Erythroblast (primary cell): ENCODE measurements around the gene RGMB.

Experiments
- DNase-seq, 2 experiments: peaks; one replicate each; lab custom pipeline; 2025; lab: John Stamatoyannopoulos, UW
- GATA1 ChIP-seq: IDR thresholded peaks from 2 replicates; pipeline ENCODE4 v1.6.1; 2011; ENCODE audit warnings: low read depth, mild to moderate bottlenecking, control low read depth, low read length, moderate library complexity
- POLR2A ChIP-seq: IDR thresholded peaks from 2 replicates; pipeline ENCODE4 v1.6.1; 2011; ENCODE audit warnings: mild to moderate bottlenecking, low read length

The RGMB gene

DNA sequence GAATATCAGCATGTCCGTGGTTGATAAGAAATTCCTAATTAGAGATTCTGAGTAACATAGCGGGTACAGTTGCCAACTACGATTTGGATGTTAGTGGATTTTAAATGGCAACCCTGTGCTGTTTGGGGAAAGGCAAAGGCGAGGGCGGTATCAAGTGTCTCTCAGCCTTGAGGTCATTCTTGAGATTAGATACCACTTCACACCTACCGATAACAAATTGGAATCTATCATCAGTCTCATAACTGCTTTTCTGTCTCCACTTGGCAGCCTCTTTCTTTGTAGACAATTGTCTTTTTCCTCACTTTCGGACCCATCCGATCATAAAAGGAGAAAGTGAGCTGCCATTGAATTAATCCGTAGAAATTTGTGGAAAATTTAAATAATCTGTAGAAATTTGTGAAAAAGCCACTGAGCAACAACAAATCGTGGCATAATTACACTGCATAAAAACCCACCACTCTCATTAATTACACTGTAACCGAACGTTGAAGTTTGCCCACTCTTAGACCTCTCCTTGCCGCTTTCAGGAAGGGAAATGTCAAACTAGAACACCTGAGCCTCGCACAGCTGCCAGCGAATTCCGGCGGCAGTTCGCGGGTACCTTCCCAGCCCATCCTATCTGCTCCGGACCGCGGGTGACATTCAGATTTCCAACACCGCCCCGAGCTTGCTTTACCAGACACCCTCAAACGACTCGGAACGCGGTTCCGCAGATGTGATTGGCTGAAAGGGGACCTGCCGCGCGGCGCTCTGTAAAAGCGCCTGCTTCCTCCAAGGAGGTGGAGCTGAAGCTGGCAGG, 849 bp upstream of the RGMB start:
- TF ChIP-seq POLR2A = no peak
- no peak for TF ChIP-seq GATA1
- peak; percentile 14 to 26 for DNase-seq

DNA sequence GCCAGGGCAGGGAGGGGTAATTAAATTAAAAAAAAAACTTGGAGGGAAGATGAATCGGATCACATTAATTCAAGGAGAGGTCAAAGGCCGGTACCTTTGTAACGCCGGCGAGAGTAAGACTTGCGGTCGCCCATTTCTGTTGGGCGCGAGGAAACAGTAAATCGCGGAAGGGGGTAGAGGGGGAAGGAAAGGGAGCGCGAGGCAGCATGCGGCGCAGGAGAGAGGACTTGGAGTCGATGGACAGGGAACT, 324 bp upstream of the RGMB start:
- no peak for DNase-seq
- TF ChIP-seq POLR2A = no peak

DNA sequence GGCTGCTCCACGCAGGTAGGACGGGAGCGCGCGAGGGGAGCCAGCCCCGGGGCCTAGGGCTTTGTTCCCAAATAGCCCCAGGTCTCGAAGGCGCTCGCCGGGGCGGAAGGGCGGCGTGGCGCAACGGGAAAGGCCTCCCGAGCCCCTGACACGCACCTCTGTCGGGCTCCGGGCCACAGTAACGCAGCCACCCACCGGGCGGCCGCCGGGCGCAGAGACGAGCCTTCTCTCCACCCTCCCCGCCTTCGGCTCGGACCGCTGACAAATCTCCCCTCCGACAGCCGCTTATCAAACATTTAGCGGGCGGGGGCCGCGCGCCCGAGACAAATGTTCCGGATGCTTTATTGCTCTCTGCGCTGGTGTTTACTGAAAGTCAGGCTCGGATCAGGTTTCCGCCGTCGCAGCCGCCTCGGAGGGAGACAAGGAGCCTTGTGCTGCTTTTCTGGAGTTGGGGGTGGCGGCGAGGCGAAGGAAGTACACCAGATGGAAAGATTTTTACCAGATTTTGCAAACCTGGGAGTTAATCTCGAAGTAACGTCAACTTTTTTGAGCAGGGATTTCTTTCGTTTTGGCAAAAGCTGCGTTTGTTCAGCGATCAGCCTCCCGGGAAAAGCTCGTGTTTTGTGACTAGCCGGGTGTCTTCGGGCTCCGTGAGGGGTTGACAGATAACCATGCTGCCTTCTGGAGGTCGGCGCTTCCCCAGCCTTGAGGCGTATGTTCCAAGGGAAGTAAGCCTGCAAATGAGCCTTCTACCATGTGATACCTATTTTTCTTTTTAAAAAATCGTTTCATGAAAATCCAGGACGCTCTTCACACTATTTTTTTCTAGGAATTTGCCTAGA, 950 bp downstream of the RGMB start:
- peak; percentile 21 to 28 for DNase-seq

GRCh38 chr5:98775246-98776065, 2.0 kb downstream of the RGMB start:
- TF ChIP-seq POLR2A (no peak), GATA1 (no peak)
- DNase-seq = no peak

More for the DNA sequence above, 950 bp downstream of the RGMB start:
- TF ChIP-seq GATA1 (no peak), POLR2A (no peak)

- no peak for DNase-seq
- TF ChIP-seq POLR2A (no peak), GATA1 (no peak)
These were observed 2.7 kb downstream of the RGMB start for GRCh38 chr5:98776066-98776705.

GRCh38 chr5:98777295-98777694, 3.8 kb downstream of the RGMB start:
- TF ChIP-seq GATA1 (no peak), POLR2A (no peak)
- no peak for DNase-seq

- TF ChIP-seq POLR2A = no peak
- TF ChIP-seq GATA1 = no peak
- DNase-seq = no peak
These were observed 5.9 kb downstream of the RGMB start for GRCh38 chr5:98779264-98779877.

GRCh38 chr5:98780390-98780789, 6.9 kb downstream of the RGMB start:
- no peak for DNase-seq
- TF ChIP-seq POLR2A = no peak

GRCh38 chr5:98781520-98781919, 8.1 kb downstream of the RGMB start:
- no peak for DNase-seq
- no peak for TF ChIP-seq GATA1
- TF ChIP-seq POLR2A = no peak

GRCh38 chr5:98781964-98782363, 8.5 kb downstream of the RGMB start:
- DNase-seq = no peak
- TF ChIP-seq POLR2A (no peak), GATA1 (no peak)

- no peak for DNase-seq
- no peak for TF ChIP-seq POLR2A
- TF ChIP-seq GATA1 = no peak
These were observed 9.7 kb downstream of the RGMB start for GRCh38 chr5:98783051-98783649.

GRCh38 chr5:98784411-98784810, 10.9 kb downstream of the RGMB start:
- TF ChIP-seq GATA1 = no peak
- no peak for TF ChIP-seq POLR2A
- DNase-seq = no peak

DNA sequence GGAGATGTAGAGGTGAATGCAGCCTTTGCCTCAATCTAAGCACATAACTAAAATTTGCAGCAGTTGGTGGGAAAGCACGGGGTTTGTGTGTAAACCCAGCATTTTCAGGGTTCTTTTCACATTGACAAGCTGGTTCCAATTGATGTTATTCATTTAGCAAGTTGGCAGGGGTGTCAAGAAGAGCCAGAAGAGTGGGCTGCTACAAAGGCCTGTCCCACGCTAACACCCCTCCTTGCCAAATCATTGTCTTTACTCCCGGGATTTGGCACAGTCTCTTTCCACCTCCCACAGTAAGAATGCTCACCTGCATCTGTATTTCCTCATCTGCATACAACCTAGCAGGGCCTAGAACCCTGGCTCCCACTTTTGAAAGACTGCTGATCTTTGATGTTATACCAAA, 11.8 kb downstream of the RGMB start:
- TF ChIP-seq POLR2A (no peak), GATA1 (no peak)
- no peak for DNase-seq

- TF ChIP-seq GATA1 = no peak
- no peak for TF ChIP-seq POLR2A
- DNase-seq = no peak
These were observed 12.9 kb downstream of the RGMB start for GRCh38 chr5:98786191-98786853.
